ENCODE measurements around the gene ACTMAP.
"Not testable (repeated sequence)": the region's sequence is repeated elsewhere in the genome, so short reads cannot be mapped to it uniquely, and the experiment has no call there.

ACTMAP gene, protein sequence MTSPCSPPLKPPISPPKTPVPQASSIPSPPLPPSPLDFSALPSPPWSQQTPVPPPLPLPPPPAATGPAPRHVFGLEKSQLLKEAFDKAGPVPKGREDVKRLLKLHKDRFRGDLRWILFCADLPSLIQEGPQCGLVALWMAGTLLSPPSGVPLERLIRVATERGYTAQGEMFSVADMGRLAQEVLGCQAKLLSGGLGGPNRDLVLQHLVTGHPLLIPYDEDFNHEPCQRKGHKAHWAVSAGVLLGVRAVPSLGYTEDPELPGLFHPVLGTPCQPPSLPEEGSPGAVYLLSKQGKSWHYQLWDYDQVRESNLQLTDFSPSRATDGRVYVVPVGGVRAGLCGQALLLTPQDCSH

DNA sequence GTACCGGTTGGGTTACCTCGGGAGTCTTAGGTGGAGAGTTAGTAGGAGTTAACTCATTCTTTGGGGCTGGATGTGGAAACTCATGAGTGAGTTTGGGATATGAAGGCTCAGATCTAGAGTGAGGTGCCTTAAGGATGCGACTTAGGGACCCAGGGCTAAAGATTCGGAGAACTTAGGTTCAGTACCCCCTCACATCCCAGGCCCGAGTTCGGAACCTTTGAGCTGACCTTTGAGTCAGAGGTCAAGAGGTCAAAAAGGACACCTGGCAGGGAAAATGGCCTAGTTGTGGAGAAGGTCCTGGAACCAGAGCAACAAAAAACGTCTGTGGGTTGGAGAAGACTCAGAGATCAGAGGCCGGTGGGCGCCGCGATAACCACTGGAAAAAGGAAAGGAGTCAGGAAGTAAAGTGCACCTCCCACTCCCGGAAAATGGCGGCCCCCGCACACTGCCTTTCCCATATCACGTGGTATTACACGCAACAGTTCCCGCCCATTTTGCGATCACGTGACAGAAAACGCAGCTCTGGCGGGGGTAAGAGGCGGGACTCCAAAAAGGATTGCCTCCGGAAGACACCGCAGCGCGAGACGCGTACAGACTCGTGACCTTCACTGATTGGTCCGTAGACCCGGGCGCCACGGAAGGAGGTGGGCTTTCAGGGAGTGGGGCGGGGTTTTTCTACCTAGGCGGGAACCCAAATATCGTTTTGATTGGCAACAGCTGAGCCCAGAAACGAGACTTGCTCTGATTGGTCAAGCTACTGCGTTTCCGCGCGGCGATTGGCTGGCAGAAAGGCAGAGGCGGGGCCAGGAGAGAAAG is at the start of gene ACTMAP:
Gene ACTMAP (minus strand): TSS at position 420 of the 816 bp plus-strand sequence. CDS start 674 bp downstream, outside the sequence.
- DNase-seq: peak; percentile 99 to 100

DNA sequence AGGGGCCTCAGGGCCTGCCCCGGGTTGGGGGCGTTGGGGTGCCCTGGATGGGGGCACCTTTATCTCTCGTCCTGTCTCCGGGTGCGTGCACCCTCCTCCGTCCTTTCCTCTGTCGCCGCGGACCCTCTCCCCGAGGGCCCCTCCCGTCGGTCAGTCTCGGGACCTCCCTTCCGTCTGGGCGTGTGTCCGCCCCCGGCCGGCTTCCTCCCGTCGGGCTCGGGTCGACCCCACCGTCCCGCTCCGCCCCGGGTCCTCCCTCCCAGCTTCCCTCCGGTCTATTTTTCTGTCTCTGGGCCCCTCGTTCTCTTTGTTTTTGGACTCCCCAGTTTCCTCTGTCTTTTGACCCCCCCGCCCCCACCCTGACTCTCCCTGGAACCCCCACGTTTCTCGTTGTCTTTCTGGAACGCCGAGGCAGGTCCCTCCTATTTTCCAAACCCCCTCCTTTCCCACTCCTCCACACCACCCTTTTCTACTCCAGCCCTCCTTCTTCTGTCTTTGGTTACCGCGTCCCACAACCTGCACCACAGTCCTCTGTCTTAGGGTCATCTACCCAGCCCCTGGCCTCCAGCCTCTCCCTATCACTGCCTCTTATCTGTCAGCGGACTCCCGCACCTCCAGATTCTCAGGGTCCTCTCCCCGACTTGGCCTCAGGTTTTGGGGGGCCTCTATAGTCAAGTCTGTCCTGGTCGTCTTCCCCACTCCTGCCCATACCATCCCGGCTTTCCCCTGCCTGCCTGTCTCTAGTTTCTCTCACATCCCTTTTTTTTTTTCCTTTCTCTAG is 49.5 kb upstream of the ACTMAP start:
- peak in 1 of 2 experiments; percentile 51 for DNase-seq

DNA sequence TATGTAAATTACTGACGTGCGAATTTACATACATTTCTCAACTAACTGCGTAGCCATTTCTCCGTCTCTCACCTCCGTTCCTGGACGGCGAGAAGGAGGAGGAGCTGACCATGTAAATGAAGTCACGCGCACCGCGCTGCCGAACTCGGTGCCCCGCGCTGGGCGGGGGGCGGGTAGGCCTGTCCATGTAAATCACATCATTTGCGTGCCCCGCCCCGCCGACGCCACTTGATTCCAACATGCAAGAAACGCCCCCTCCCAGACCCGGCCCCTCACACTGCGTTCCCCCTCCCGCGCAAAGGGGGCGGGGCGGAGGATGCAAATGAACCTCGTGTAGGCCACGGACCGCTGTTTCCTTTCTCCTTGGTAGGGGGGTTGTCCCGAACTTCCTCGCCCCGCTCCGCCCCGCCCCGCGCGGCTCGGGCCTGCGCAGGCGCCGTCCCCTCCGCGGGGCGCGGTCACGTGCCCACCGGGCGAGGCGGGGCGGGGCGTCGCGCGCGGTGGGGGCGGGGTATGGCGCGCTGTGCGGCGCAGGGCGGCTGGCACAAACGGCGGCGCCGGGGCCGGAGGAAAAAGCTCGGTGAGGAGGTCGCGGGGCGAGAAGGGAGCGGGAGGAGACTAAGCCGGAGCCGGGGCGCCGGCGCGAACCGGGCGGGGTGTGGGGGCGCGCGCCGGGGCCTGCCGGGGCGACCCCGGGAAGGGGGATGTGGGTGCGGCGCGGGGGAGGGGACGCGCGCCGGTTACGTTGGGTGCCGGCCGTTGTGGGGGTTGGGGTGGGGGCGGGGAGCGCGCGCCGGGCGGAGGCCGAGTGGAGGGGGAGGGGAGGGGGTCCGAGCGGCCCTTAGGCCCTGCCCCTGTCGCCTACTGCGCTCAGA is 48.6 kb upstream of the ACTMAP start, which contains the start of gene EGLN2:
Gene EGLN2 (plus strand): TSS at position 509 of the 875 bp plus-strand sequence. CDS start 1,382 bp downstream, outside the sequence.
- peak; percentile 100 for DNase-seq

DNA sequence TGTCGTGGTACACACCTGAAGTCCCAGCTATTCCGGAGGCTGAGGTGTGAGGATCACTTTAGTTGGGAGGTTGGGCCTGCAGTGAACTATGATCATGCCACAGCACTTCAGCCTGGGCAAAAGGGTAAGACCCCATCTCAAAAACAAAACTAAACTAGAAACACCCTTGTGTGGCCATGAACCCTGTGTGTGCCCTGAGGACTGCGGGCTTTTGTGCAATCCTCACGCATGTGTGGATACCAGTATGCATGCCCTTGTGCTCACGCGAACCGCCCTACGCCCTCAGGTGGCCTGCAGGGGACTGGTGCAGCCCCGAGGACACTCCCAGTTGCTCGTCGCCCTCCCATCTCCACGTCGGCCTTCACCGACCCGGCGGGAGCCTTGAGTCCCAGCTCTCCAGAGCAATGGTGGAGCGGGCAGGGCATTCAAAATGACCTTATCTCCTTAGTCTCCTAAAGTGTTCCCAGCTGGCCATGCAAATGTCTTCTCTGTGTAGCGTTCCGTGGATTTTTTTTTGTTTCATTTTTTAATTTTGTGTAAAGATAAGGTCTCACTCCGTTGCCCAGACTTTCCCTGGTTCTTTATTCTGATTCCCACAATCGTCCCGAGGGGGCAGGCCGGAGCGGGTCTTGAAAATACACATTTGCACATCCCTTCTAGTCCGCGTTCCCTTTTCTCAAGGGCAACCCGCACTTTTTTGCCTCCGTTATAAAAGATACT is 47.8 kb upstream of the ACTMAP start:
- DNase-seq: peak; percentile 68 to 77

DNA sequence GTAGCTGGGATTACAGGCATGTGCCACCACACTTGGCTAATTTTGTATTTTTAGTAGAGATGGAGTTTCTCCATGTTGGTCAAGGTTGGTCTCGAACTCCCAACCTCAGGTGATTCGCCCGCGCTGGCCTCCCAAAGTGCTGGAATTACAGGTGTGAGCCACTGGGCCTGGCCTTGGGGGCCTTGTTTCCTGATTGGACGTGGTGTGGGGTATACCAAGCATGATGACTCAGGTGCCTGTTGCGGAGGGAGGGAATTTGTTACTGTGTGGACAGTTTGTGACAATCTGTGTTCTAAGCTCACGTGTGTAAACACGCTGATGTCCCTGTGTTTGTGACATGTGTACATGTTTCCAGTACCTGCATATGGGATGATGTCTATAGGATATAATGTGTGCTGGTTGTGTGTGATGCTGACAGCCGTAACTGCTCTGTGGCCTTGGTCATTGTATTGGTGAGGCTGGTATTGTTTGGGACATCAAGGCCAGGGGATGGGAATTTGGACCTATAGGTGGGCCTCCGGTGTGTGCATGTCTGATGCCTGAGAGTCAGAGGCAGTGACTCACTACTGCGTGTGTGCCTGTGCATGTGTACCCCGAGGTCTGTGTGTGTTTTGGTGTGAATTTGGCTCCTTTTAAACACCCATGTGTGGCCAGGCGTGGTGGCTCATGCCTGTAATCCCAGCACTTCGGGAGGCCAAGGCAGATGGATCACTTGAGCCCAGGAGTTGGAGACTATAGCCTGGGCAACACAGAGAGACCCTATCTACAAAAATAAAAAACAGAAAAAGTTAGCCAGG is 47.1 kb upstream of the ACTMAP start:
- DNase-seq: no peak

DNA sequence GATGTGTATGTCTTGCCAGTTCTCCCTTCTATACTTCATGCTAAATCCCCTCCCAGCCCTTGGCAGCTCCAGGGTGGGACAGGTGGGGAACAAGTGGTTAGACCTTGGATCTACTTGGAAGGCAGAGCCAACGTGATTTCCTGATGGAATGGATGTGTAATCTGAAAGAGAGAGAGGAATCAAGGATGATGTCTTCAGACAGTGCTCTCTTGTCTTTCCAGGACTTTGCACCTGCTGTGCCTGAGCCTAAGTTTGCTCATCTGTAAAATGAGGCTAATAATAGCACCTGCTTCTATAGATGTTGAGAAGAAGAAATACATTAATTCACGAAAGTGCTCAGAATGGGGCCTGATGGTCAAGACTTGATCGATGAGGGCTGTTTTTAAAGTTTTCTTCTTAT is 41.7 kb upstream of the ACTMAP start:
- DNase-seq: no peak

DNA sequence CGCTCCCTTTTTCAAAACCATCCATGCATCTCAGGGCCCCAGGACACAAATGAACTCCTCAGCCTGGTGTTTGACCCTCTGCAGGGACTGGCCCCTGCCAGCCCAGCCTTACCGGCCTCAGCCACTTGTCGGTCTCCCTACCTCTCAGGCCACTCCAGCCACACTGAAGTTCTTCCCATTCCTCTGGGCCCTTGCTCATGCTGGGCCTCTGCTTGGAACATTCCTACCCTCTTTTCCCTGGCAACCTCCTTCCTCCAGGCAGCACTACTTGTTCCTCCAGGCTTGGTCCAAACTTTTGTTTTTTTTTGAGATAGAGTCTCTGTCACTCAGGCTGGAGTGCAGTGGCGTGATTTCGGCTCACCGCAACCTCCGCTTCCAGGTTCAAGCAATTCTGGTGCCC is 41.1 kb upstream of the ACTMAP start:
- no peak for DNase-seq

DNA sequence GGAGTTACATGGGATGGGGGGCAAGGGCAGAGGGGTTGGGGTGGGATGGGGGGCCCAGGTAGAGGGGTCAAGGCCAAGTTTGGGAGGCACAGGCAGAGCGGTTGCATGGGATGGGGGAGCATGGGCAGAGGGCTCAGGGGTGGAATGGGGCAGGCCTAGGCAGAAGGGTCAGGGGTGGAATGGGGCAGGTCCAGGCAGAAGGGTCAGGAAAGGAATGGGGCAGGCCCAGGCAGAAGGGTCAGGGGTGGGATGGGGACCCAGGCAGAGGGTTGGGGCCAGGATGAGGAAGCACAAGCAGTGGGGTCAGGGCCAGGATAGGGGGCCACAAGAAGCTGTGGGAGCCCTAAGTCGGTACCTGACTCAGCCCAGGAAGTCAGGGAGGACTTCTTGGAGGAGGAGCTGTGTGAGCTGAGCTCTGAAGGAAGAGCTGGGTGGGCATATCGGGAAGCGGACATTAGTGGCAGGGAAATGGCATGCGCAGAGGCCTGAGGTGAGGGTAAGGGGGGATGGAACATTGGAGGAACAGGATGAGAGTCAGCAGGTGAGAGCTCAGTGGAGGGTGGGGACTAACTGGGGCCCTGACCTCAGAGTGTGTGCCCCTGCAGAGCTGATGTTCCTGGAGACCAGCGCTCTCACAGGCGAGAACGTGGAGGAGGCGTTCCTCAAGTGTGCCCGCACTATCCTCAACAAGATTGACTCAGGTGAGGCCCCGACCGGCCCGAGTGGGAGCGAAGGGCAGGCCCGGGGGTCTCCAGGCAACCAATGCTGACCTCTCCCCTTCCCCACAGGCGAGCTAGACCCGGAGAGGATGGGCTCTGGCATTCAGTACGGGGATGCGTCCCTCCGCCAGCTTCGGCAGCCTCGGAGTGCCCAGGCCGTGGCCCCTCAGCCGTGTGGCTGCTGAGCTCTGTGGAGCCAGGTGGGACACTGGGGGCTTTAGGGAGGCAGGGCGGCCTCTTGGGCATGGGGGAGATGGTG is 36.1 kb upstream of the ACTMAP start:
- no peak for DNase-seq

DNA sequence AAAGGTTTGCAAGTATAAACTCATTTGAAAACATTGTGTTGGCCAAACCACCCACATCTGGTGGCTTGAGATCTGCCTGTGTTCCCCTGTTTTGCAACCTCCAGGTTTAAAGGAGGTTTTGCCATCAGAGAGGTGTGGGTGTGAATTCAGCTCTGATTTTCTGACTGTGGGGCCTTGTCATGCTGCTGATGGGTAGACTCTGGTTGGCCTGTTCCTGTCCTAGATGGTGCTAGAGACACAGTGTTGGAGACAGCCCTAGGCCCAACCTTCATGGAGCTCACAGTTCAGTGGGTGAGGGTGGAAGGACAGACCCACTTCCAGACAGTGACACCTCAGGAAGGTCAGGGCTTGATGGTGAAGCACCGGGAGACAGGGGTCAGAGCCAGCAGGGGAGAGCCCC is 35.2 kb upstream of the ACTMAP start:
- no peak for DNase-seq

DNA sequence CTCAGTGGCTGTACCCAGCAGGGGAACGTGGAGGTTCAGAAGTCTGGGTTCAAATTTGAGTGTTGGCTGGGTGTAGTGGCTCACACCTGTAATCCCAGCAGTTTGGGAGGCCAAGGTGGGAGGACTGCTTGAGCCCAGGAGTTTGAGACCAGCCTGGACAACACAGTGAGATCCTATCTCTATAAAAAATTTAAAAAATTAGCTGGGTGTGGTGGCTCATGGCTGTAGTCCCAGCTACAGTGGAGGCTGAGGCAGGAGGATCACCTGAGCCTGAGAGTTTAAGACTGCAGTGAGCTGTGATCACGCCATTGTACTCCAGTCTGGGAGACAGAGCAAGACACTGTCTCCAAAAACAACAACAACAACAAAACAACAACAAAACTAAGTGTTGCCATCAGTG is 33.9 kb upstream of the ACTMAP start:
- not testable (repeated sequence) for DNase-seq

DNA sequence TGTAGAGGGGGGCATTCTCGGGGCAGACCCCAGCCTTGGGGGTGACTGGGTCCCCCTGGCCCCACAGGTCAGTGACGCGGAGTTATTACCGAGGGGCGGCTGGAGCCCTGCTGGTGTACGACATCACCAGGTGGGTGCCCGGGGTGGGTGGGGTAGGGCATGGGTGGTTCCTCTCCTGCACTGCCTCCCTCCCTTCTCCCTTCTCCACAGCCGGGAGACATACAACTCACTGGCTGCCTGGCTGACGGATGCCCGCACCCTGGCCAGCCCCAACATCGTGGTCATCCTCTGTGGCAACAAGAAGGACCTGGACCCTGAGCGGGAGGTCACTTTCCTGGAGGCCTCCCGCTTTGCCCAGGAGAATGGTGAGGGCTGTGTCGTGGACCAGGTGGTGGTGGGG is 33.4 kb upstream of the ACTMAP start:
- no peak for DNase-seq

DNA sequence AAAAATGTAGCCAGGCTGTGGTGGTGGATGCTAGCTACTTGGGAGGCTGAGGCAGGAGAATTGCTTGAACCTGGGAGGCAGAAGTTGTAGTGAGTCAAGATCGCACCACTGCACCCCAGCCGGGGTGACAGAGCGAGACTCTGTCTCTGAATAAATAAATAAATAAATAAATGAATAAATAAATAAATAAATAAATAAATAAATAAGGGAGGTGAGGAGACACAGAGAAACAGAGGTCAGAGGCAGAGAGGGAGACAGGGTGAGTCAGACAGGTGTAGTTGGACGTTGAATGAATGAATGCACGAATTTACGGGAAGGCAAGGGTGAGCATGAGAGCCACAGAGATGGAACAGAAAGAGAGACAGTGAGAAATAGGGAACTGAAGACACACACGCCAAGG is 30.9 kb upstream of the ACTMAP start:
- DNase-seq: no peak

DNA sequence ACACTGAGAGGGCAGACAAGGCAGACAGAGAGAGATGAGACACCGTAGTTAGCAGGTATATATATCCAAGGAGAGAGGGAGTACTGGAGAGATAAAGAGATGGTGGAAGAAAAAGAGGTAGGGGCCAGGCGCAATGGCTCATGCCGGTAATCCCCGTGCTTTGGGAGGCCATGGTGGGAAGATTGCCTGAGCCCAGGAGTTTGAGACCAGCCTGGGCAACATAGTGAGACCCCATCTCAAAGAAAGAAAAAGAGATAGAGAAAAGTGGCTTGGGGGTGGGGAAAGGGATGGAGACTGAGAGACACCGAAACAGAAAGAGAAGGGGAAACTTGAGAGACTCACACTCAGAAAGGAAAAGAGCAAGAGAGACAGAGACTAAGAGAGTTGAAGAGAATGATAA is 30.3 kb upstream of the ACTMAP start:
- no peak for DNase-seq

DNA sequence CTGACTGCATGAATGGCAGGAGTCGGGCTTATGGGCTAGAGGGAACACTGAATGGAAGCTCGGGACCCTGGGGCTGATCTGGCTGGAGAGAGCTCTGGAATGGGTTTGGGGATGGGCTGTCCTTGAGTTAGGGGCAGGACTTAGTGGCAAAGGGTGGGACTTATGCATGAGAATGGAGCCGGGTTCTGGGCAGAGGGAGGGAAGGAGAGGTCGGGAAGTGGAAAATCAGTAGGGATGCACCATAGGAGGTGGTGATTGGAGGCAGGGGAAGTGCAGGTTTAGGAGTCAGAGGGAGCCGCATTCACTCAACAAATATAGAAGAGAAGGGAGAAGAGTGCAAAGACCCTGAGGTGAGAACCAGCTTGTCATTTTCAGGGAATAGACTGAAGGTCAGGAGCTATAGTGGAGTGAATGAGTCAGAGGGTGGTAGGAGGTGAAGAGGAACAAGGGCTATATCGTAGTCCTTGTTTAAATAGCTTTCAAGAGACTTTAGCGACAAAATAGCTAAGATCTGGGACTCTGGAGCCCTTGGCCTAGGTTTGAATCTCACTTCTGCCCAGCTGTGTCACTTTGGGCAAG is 28.5 kb upstream of the ACTMAP start:
- no peak for DNase-seq

DNA sequence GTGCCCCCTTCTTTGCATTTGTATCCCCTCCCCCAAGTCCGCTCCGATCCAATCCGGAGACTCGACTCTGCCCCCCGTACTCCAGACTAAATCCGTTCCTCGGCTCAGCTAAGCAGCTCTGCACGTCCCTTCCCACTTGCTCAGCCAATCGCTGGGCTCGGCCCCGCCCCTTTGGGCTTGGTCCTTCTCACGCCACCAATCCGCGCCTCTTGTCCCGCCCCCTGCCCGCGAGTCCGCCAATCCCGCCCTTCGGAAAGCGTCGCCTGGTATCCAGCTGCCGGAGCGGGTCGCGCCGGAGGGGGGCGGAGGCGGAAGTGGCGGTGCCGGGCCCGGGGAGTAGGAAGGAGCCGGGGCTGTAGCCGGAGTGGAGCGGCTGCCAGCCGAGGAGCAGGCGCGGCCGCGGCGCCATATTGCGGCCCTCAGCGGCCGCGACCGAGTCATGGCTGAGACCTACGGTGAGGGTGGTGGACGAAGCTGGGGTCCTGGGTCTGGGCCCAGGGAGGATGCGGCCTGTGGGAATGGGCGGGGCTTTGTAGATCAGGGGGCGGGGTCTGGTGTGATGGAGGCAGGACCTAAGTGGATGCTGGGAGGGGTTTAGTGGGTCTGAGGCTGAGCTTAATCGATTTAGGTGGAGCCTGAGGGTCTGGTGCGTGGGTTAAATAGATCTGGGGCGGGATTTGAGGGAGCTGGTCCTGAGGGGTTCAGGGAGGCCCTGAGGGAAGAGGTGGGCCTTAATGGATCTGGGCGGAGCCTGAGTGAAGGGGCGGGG is 27.8 kb upstream of the ACTMAP start, which contains the start of gene RAB4B:
Gene RAB4B (plus strand): TSS at position 311 of the 769 bp plus-strand sequence. CDS start 129 bp downstream, at position 440.
- DNase-seq: peak; percentile 100

DNA sequence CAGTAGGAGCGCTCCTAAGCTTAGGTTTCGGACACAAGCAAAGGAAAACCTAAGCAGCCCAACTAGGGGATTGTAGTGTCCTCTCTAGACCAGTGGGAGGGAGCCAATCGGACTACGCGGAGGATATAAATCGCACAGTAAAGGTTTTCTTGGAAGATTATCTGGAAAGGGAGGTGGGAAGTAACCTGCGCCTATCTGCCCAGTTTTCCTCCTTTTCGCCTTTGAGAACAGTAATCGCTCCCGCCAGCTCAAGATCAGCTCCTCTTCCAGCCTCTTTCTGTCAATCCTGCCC is 27.3 kb upstream of the ACTMAP start:
- no peak for DNase-seq

DNA sequence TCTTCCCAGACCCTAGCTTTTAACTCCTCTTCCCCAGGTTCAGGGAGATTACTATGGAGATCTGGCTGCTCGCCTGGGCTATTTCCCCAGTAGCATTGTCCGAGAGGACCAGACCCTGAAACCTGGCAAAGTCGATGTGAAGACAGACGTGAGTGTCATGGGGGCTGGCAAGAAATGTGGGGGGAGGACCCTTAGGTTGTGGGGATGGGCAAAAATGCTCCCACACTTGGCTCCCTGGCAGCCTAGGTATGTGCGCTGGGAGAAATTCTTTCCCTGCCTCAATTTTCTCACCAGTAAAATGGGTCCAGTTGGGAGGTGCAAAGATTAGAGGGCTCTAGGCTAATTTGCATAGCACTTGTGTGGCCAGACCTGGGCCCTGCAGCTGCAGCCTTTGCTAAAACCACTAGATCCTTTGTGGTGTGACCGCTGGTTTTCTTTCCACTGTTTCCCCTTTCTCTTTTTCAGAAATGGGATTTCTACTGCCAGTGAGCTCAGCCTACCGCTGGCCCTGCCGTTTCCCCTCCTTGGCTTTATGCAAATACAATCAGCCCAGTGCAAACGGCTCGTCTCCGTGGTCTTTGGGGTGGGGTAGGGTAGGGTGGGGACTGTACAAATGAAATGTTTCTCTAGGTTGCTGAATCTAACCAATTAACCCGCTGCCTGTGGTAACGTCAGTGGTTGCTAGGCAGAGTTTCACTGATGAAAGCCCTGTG is 26.8 kb upstream of the ACTMAP start:
- DNase-seq: peak; percentile 89 to 91

DNA sequence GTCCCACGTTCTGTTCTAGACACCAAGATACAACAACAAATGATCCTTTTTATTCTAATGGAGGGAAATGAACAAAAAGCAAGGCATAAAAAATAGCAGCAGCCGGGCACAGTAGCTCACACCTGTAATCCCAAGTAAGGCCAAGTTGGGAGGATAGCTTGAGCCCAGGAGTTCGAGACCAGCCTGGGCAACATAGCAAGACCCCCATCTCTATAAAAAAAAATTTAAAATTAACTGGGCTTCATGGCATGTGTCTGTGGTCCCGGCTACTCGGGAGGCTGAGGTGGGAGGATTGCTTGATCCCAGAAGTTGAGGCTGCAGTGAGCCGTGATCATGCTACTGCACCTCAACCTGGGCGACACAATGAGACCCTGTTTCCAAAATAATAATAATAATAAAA is 26.1 kb upstream of the ACTMAP start:
- no peak for DNase-seq

All from activated CD4-positive, alpha-beta T cell treated with anti-CD3 and anti-CD28 coated beads, Interleukin-2, amount 50 U/mL, for 48 hours (primary cell).